CD4-positive, alpha-beta T cell treated with Interleukin-2 at 100 ng/mL for 4 hours (primary cell): ENCODE measurements around the gene FBXW4.
A peak's percentile ranks its signal among the peaks of the same experiment; 100 is the strongest.

Experiments
- DNase-seq: peaks from one replicate; pipeline ENCODE4 v3.0.0-alpha.2; 2020; ENCODE audit warnings: low spot score

The FBXW4 gene

GRCh38 chr10:101696632-101697031, 1.7 kb upstream of the FBXW4 start:
- no peak for DNase-seq

GRCh38 chr10:101695404-101695890, 477 bp upstream of the FBXW4 start:
- DNase-seq, result no peak

GRCh38 chr10:101693978-101694673, 844 bp downstream of the FBXW4 start:
- DNase-seq, result peak; percentile 67

DNA sequence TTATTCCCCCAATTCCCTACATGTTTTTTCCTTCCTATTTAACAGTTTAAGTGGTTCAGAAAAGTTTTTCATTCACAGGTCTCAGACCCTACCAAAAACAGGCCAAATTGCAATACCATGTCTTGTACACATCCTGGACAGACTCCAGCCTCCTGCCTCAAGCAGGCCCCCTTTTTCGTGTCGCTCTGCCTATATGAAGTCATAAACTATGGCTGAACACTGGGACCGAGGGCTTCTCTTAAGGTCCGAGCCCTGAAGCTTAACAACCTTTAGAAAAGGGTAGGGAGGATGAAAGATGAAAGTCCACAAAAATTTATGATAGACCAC, 1.4 kb downstream of the FBXW4 start:
- peak; percentile 23 for DNase-seq

DNA sequence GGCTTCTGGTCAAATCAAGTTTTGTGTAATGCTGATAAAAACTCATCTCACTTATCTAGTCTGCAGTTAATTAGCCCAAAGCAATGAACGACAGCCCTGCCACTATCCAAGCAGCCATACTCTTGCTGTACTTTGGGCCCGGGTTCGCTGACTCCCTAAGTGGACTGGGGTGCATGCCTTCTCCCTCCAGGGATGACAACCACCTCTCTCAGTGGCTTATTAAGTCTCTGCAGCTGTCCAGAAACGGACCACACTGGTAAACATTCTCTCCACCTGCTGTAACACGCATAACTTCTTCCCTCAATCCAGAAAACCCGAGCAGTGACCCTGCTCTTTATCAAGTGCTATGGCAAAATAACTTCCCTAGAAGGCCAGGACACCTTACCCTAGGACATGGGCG, 3.9 kb downstream of the FBXW4 start:
- no peak for DNase-seq

DNA sequence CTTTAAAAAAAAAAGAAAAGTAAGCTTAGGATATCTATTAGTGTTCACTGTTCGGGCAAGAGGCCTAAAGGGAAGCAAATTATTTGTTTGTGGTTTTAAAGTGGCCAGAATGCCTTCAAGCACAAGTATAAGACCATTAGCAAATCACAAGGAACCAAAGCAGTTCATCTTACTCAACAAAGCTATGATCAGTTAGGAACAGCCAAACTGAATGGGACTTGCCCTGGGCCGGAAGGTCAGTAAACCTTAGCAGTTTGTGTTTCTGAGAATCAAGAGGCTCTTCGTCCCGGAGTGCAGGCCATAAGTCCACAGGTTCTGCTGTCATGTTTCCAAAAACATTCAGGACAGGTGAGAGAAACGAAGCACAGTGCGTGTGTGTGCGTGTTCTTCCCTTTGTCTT, 4.5 kb downstream of the FBXW4 start:
- DNase-seq, result no peak

DNA sequence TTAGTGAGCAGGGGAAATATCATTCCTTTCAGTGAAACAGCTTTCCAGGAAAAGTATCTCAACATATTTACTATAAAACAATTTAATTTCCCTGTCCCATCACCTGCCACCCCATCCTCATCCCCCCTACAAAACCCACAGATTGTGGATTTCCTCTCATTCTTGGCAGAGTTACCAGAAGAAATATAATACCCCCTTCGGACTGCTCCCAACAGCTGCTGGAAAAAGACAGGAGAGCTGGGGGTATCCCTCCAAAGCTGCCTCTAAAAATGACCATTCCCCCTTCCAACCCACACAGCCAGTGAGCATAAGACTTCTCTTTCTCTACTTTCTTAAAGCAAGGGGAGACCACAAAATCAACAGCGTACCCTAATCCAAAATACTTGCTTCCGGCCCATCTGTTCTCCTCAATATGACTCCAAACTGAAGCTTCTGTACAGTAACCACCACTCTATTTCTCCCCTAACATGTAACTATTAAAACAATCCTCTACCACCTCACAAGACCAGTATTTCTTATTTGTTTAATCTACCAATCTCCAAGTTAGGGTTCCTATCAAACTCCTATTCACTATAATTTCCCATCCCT, 7.8 kb downstream of the FBXW4 start:
- no peak for DNase-seq

DNA sequence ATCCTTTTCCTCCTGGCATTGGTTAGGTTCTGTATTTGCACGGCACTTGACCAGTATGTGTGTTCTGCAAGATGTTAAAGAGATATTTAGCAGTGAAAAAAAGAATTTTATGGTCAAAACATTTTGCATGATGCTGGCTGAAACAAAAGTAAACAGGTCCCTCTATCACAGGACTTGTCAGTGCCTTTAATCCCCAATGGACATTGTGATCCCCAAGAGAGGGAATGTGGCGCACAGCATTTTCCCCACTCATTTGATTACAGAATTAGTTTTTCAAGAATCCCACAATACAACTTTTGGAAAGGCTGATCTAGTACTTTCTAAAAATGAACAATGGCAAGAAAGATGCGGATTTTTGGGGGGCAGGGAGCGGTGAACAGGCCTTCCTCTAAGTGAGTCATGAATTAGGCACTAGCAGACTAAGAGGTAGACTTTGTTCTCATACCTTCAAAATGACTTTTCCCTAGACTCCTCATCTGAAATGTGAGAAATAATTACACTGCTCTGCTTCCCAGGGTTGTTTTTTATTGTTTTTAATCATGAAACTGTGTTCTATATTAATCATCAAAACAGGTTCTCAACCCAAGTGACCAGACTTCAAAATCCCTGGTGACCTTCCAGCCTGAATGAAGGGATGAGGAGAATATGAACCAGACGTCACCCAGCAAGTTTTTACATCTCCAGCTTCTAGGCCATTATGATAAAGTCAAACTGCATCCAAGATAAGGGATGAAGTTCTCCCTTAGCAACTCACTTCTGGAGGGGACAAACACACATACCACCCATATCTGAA, 8.6 kb downstream of the FBXW4 start:
- DNase-seq, result no peak

DNA sequence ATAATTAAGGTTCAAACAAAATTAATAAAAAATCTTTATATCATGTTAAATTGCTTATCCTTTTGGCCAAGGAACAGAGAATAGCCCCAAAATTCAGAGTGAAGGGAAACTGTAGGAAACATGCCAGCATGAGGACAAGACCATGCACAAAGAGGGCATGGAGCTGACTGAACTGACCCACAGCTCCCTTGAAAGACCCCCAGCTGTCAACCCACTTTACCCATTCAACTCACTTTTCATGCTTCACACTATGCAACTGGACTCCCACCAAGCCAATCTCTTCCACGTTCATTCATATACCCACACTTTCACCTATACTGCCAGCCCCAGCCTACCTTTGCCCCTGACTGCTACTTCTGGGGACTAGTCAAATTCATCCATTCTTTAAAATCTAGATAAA, 10.2 kb downstream of the FBXW4 start:
- no peak for DNase-seq

GRCh38 chr10:101683276-101683675, 11.7 kb downstream of the FBXW4 start:
- DNase-seq, result no peak

DNA sequence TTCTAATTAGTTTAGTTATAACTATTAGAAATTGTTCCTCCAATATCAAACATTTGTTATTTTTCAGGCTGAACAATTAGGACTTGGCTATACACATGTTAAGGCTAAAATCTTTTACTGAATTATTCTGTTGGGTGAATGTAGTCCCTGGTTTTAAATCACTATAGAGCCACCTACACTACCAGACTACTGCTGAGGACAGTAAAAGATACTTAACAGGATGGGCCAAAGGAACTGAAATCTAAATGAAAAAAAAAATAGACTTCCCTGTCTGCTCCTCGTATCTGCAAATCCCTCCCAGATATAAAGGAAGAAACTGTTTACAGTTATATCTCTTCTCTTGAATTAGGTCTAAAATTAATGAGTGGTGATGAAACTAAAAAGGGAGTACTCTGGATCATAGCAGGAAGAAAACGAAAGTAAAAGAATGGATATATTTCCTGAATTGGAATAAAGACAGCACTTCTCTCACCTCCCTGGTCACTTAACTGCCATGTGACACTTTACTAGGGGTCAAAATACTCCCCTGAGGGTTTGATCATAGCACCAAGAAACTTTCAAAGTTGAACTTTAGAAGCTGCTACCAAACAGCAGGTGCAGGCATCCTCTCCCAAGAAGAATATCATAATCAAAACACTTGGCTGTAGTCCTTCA, 12.7 kb downstream of the FBXW4 start:
- DNase-seq, result no peak

DNA sequence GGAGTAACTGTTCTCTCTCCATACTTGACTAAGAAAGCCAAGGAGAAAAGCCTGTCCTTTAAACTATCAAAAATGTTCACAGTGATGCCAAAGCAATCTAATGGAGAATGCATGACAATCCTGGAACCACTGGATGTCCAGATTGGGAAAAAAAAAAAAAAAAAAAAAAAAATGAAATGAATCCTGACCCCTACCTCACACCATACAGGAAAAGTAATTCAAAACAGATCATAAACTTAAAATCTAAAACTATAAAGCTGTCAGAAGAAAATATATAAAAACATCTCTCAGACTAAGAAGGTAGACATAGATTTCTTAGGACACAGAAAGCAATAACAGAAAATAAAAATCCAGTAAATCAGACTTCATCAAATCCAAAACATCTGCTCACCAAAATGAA, 18.4 kb downstream of the FBXW4 start:
- DNase-seq, result no peak

- no peak for DNase-seq
These were observed 19.9 kb downstream of the FBXW4 start for GRCh38 chr10:101675115-101675514.

DNA sequence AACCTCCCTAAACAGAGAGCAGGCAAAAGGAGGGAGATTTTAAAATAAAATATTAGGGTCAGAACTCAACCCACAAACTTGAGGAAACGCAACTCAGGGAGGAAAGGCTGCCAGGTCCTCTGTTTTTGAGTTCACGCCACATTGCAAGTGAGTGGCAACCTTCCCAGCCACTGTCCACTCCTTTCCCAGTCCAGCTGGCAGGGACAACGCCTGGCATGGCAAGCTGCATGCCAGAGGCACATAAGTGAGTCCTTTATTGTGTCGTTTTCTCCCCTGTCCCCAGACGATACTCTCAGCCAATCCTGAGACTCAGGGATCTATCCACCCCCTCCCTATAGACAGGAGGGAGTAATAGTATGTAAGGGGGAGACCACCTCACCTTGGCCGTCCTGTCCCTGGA, 22.4 kb downstream of the FBXW4 start:
- no peak for DNase-seq

- no peak for DNase-seq
These were observed 23.5 kb downstream of the FBXW4 start for GRCh38 chr10:101671453-101671852.

- no peak for DNase-seq
These were observed 24.3 kb downstream of the FBXW4 start for GRCh38 chr10:101670635-101671034.

GRCh38 chr10:101669181-101669580, 25.8 kb downstream of the FBXW4 start:
- no peak for DNase-seq

GRCh38 chr10:101668566-101668965, 26.4 kb downstream of the FBXW4 start:
- no peak for DNase-seq

DNA sequence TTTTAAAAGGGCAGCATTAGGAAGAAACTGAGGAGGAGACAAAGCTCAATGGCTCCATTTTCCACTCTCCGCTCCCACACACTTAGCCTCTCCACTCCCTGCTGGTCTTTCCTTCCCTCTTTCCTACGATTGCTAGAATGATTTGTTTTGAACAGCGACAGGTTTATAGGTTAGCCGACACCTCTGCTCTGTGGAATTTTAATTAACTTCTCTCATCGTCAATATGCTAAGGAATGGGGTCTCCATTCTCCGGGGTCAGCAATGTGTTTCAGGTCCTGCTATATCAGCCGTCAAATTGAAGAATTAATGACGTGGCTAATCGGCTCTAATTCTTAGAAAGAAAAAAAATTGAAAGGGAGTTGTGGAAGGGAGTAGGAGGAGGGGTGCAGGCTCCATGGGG, 28.9 kb downstream of the FBXW4 start:
- DNase-seq, result no peak

- DNase-seq, result no peak
These were observed 31.9 kb downstream of the FBXW4 start for GRCh38 chr10:101663097-101663496.

DNA sequence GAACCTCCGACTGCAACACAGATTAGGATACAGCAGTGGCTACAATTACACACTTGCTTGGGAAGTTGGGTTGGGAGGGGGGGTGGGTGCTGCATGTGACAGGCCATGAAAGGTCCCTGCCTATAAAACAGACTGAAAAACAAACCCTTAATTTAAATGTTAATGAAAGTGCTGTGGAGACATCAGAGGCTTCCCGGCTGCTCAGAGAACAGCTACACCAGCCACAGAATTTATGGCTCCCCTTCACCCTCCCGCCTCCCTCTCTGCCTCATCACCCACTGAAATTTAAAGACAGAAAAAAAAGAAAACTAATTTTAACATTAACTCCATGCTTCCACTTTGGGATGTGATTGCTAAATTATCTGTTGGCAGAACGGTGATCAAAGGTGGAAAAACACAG, 34.7 kb downstream of the FBXW4 start:
- DNase-seq, result no peak

GRCh38 chr10:101658975-101659374, 36.0 kb downstream of the FBXW4 start:
- no peak for DNase-seq

GRCh38 chr10:101656890-101657289, 38.1 kb downstream of the FBXW4 start:
- DNase-seq, result no peak
